Heart right ventricle (tissue), 16 donors: Measurements from ENCODE around the gene NLGN4X. TPM values are rescaled to one million over a fixed set of nuclear protein-coding genes. Genes with fewer than 3 reads are reported as not detected.

Source experiments
- ATAC-seq, 8 donors: fragments of 200-7000 bp; cut with Tn5 transposase; one replicate each; pipeline ENCODE4 v1.9.1; 2020; ENCODE audit warnings: mild to moderate bottlenecking in 8 of 8, moderate library complexity in 8 of 8, moderate number of reproducible peaks in 1 of 8
- DNase-seq, 2 donors: peaks; one replicate each; pipeline ENCODE4 v3.0.0-alpha.2; 2020
- H3K27ac ChIP-seq, 10 donors: fragments of 200-600 bp; sonication (generic) in 2 of 10; one replicate each; pipeline versions ENCODE4 v1.5.0 to v1.8.0; 2020 to 2022; ENCODE audit warnings: mild to moderate bottlenecking in 3 of 10
- H3K27me3 ChIP-seq, 7 donors: fragments of 200-600 bp; one replicate each; pipeline ENCODE4 v1.8.0; 2021 to 2022; ENCODE audit warnings: mild to moderate bottlenecking in 2 of 7
- H3K36me3 ChIP-seq, 9 donors: fragments of 200-600 bp; sonication (generic) in 1 of 9; one replicate each; pipeline versions ENCODE4 v1.5.0 to v1.8.0; 2020 to 2022; ENCODE audit warnings: mild to moderate bottlenecking in 2 of 9
- H3K4me1 ChIP-seq, 9 donors: fragments of 200-600 bp; sonication (generic) in 1 of 9; one replicate each; pipeline versions ENCODE4 v1.5.0 to v1.8.0; 2020 to 2022; ENCODE audit warnings: mild to moderate bottlenecking in 4 of 9
- H3K4me3 ChIP-seq, 10 donors: fragments of 200-600 bp; sonication (generic) in 2 of 10; one replicate each; pipeline versions ENCODE4 v1.5.0 to v1.8.0; 2020 to 2022; ENCODE audit warnings: mild to moderate bottlenecking in 7 of 10, moderate library complexity in 2 of 10
- H3K9me3 ChIP-seq, 11 donors: fragments of 200-600 bp in 10 of 11; sonication (generic) in 2 of 11; one replicate each; pipeline versions ENCODE4 v1.5.0 to v1.8.0; 2013 to 2022; ENCODE audit warnings: mild to moderate bottlenecking in 2 of 11, control low read depth in 1 of 11, moderate library complexity in 1 of 11
- CTCF ChIP-seq, 9 donors: fragments of 200-600 bp; sonication (generic) in 2 of 9; IDR thresholded peaks; one replicate each; pipeline versions ENCODE4 v1.5.0 to v1.8.0; 2021 to 2022; ENCODE audit warnings: antibody characterized with exemption in 9 of 9, mild to moderate bottlenecking in 5 of 9, moderate library complexity in 1 of 9
- WGBS, 2 donors: extraction: QIAGEN DNeasy Blood & Tissue Kit; methylation state at CpG; one replicate each; pipeline ENCODE4 v1.1.7; 2013; ENCODE audit warnings: inconsistent platforms in 1 of 2; 5-methylcytosine and 5-hydroxymethylcytosine counted together
- intact Hi-C, 10 donors: fragments of 100-400 bp; cut with DNase I; formaldehyde crosslinking; loops; one replicate each; pipeline versions ENCODE4 v1.11.1 to v1.14.2; 2022
- polyA plus RNA-seq, 2 donors: library from polyadenylated mRNA; stranded (reverse); fragments of 200-250 nt; gene quantifications; one replicate each; pipeline ENCODE4 v1.2.3, GENCODE V29; 2013
- total RNA-seq, 10 donors: library from RNA; stranded (reverse); fragmentation: NEBNext Ultra II Directional in 3 of 10; extraction: Animal tissue kit (Norgen Biotek cat#: 25700) in 3 of 10; gene quantifications; one replicate each; pipeline versions ENCODE4 v1.2.1 to v1.2.4, GENCODE V29; 2021 to 2023
- donor health status: Arrhythmogenic right ventricular cardiomyopathy.
- donor health status: ischemic (EF 13 %, LVEDD 7.1; RV severe dilation, severe dysfunction).
- donor health status: healthy with polysubstance abuse.
- donor health status: DM: no; HTN: yes; CAD: no.
- donor health status: DM: no; HTN: no; CAD: no.
- donor health status: ischemic (EF 25% LVEDD 6.9; RV normal size, moderate dysfunction).
- donor health status: ischemic (EF 25% LVEDD 5.7; RV mildly dilated, moderate dysfunction).
- donor health status: healthy.
- donor health status: DM: yes; HTN: yes; CAD: no.
- donor health status: Ischemic cardiomyopathy.
- donor health status: ischemic (EF 35%, LVEDD 5.7; RV mildly dilated, moderate dysfunction).
- donor health status: nonischemic (EF 11% LVEDD 7.7; RV severe dilation, severe dysfunction).
- donor health status: DM: yes; HTN: yes; CAD: no.
- donor health status: PGD.
- donor health status: ischemic (EF 29% LVEDD 5.4; RV normal size, mild dysfunction).
- donor health status: nonischemic (EF 23%, LVEDD 6.1; RV moderate dilation, normal function).

The NLGN4X gene
- total and polyA plus RNA-seq, 12 donors, result 0.37 to 4.1 (median 1.6) TPM

DNA sequence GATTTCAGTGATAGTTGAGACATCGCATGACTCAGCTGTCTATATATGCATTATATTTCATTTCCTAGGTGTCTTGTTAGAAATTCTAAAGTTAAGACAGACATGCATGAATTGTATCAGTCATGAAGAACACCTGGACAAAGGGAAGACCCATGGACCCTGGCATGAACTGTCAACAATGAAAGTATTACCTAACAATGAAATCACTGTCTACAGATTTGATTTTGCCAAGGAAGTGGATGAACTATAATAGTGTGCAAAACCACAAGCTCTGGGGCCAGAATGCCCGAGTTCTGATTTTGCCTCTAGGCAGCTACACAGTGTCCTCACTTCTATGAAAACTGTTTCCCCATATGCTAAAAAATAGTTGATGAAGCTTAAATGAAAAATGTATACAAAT, 386.1 kb downstream of the NLGN4X start:
- no peaks in the 10 kb centered on the region for H3K36me3 ChIP-seq
- no peak overlapping the region for H3K27ac ChIP-seq
- no peaks in the 10 kb centered on the region for H3K27me3 ChIP-seq
- TF ChIP-seq CTCF (IDR thresholded peaks at IDR 0.05), result no peak
- ATAC-seq, result no peak
- no peak overlapping the region for H3K4me3 ChIP-seq
- no peak for DNase-seq
- intact Hi-C loops, result no loop called here
- no peaks in the 10 kb centered on the region for H3K9me3 ChIP-seq
- WGBS, 2 donors, result 74 to 79% methylated on average over 2 of the region's 2 CpGs
- H3K4me1 ChIP-seq, result no peaks in the 10 kb centered on the region
